Activated CD4-positive, alpha-beta T cell treated with anti-CD3 and anti-CD28 coated beads for 1 hour (primary cell): Measurements from ENCODE around the gene MIDN.

Experiments
- DNase-seq: peaks from one replicate; pipeline ENCODE4 v3.0.0-alpha.2; 2020

Gene MIDN

DNA sequence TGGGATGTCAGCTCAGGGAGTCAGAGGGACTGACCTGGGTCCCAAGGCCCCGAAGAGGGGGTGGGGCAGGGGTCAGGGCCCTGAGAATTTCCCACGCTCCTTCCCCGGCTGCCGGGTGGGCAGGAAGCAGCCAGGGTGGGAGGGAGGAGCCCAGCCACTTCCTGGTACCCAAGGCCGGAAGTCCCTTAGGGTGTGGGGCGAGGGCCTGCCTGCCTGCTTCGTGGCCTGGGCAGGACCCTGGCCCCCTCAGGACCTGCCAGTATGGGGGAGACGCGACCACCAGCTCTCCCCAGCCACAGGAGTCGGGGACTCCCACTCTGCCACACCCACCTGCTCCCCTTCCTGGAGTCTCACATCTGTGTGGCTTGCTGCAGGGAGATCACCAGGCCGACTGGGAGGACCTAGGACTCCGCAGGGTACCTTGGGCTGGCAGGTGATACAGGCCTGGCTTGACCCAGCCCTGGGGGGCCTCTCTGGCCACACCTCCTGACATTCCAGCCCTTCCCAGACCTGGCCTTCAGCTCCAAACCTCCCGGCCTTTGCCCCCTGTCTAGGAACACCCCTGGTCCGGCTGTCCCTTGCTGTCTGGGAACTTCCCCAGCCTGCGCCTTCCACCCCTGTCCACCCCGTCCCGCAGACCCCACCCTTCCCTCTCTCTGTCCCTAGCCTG, 11.0 kb downstream of the MIDN start:
- DNase-seq, result peak; percentile 56

DNA sequence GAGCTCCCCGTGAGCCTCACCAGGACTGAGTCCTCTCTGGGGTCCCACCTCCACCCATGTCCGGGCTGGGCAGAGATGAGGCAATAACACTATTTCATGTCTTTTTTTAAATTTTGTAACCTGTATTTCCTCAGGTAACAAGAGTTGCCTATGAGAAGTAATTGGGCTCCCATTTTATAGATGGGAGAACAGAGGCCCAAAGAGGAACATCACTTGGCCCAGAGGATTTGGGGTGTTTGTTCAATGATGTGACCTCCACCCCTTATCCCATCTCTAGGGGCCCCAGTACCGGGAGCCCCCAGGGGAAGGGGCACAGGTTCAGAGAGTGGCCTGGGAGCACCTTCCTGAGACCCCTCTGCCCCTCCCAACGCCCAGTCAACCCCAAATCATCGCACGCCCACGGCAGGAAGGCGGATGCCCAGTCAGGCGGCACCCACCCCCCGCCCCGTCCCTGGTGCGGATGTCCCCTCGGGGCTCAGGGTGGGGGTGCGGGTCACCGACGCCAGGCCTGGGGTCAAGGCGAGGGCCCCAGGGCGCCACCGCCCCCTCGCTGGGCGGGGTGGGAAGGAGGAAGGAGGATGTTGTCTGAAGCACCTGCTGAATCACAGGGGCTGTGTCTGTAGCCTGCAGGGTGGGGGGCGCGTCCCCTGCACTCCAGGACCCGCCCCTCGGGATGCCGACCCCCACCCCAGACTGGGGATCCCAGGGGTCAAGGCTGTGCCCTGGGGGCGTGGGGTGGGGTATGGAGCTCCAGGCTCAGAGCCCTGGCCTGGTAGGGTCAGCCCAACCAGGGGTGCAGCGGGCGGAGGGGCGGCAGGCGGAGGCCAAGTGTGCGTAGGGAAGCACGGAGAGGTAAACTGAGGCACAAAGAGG, 11.7 kb downstream of the MIDN start:
- DNase-seq, result no peak

DNA sequence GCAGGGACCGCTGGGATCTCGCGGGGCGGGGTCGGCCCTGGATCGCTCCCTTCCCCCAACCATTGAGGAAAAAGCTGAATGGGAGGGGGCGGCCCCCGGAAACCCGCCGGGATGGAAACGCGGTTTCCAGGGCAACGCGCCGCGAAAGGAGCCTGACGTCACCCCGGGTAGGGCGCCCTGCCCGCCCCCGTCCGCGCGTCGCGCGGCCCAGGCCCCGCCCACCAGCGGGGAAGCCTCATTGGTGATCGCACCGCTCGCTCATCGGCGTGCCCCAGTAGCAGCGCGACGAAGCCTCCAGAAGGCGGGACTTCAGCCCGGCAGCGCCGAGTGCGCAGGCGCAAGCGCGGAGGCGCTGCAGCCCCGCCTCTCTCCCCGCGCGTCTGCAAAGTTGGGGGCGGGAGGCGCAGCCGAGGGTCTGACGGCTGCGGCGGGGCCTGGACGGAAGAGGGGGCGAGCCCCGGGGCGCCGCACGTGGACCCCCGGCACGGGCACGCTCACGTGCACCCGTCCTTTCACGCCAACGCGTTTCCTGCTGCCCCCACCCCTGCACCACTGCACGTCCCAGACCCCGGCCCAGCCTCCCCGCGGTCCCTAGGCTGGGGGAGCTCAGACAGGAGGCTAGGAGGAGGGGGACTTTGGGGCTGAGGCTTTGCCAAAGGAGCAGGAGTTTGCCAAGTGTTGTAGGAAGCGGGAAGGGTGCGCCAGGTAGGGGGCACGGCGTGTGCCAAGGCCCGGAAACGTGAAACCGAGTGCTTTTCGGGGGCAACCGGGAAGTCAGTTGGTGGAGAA, 12.6 kb downstream of the MIDN start:
- peak; percentile 97 for DNase-seq

DNA sequence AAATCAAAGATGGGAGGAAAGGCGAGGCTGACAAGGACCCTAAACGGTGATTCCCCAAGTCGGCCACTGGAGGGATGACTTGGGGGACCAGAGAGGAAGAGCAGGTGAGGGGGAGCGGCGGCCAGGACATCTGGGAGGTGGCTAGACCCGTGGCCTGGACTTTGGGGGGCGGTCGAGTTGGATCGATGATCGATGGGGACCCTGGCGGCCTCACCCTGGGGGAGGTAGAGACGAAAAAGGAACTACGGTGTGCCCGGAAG, 13.1 kb downstream of the MIDN start:
- DNase-seq, result no peak

DNA sequence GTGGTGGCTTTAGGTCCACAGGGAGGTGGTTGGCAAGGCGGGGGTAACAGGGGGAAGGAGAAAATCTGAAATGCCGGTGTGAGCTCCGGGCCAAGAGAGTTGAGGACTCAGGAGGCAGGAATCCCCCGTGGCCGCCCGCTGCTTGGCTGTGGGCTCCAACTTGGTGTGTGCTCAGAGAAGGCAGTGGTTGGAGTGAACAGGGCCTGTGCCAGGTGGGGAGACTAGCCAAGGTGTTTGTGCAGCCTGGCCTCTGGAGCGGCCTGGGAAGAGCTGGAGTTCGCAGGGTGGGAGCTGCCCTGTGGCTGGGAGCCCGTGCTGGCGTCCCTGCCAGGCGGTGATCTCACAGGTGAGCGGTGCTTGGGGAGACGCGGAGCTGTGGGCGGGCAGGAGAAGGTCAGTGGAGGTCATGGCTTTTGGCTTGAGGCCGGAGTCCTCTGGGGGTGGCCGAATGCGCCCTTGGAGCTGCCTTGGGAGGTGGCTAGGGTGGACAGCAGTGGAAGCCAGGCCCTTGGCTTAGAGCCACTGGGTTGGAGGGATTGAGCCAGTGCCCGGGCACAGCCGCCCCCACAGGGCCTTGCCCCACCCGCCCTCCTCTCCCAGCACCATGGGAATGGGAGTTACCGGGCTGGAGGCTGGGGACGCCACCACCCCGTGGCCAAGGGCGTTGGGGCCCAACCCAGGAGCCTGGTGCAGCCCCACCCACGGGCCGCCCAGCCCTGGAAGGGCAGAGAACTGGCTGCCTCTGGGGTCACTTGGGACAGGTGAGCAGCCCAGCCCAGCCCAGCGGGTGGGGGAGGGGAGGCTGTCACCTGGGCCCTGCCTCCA, 13.6 kb downstream of the MIDN start:
- DNase-seq, result no peak

DNA sequence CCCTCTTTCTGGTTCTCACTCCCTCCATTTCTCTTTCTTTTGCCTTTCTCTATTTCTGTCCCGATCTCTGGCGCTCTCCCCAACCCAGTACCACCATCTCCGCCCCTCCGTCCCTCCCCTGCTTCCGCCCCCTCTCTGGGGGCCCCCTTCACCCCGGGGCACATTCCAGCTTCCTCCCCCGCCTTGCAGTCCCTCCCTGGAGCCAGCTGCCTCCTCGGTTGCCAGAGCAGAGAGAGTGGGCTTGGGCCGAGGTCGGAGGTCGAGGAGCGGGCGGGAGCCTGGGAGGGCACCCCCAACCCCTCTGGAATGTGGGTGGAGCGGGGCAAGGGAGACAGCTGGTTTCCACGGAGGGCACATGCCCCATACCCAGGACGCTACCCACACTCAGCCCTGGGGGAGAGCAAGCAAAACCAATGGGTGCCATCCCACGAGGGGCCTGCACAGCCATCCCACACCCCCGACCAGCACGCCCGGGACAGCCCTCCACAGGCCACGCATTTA, 14.3 kb downstream of the MIDN start:
- no peak for DNase-seq

DNA sequence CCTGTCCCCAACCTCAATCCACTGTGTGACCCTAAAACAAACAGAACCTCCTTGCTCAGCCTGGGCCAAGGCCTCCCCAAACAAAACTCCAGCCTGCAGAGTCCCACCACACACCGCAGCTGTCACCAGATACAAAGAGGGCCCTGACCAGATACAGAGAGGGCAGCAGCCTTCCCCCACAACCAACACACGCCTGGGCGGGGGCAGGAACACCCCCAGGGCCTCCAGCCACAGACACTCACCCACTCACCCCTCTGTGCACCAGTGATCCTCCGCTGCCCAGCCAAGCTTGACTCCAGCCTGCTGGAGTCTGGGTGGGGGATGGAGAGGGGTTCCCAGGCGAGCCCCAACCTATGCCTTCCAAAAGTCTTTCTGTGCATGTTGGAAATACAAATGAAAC, 14.8 kb downstream of the MIDN start:
- no peak for DNase-seq

DNA sequence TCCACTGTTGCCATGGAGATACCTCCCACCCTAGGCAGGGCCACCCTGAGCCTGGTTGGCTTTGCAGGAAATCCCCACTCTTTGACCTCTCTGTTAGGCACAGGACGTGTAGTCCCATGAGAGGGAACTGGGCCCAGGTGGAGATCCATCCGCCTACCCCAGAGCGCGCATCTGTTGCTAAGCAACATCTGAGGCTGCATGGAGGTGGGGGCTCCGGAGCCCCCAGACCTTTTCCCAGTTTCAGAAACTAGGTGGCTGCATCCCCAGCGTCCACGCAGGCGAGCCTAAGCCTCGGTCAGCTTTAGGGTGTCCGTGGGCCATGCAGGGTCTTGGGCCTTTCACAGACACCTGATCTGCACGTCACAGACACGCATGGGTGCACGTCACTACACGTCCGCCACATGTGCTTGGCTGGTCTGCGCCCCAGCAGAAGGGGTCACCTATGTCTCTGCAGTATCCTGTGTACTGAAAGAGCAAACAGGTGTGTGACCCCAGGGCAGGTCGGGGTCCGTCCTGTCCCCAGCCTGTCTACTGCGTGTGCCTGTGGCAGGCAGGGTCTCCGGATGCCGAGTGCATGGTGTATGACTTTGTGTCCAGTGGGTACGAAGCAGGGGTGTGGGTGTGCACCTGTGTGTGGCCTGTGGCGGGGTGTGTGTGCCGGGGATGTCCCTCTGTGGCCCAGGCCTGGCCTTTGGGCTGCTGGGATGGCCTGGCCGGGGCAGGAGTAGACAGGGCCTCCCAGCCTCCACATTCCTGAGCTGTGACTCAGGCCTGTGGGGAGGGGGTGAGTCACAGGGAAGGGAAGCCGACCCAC, 16.6 kb downstream of the MIDN start:
- no peak for DNase-seq

DNA sequence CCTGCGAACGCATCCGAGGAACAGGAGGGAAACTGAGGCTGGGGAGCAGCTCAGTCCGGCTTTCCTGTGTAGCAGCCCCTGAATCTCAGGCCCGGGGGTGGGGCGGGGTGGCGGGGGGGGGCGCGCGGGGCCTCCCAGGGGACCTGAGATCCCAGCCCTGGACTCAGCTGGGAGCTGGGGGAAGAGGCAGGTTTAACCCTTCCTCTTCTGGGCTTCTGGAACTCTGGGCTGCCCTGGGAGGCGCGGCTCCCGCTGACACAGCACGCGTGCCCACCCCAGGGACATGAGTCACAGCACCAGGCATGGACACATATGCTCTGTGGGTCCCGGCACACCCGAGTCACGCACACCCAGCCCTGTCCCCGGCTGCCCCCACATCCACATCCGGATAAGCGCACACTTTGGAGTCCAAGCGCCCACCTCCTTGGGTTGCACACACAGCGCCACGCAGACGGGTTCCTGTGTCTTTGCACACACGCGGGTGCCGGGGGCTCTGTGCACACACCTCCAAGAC, 17.3 kb downstream of the MIDN start:
- DNase-seq, result no peak

DNA sequence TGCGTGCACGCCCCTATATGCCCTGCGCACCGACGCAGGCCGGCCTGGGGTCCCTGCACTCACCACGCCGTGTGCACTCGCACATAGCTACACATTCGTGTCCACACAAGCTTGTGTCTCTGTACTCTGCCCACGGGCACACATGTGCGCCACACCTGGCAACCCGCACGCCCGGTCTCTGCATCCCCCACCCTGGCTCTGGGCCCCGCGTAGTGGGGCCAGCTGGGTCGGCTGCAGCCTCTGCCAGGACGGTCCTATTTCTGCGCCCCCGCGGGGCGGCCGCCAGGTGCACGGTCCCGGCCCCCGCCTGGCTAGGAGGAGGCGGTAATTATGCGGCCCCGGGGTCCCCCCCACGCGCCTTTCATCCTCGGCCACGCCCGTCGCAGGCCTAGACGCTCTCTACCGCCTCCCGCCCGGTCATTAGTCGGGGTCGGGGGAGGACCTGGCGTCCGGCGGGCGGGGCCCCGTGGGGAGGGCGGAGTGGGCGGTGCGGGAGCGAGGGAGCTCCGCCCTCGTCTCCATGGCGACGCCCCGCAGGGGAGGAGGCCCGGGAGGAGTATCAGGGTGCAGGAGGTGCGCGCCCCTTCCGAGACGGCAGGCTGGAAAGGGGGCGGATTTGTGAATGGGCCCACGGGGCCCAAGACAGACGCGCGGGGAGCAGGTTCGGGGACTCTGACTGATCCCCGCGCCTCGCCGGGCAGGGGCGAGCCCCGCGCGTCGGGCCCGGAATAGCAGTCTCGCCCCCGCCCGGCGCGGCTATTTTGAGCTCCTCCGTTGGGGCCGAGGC, 17.9 kb downstream of the MIDN start:
- DNase-seq, result peak; percentile 74

DNA sequence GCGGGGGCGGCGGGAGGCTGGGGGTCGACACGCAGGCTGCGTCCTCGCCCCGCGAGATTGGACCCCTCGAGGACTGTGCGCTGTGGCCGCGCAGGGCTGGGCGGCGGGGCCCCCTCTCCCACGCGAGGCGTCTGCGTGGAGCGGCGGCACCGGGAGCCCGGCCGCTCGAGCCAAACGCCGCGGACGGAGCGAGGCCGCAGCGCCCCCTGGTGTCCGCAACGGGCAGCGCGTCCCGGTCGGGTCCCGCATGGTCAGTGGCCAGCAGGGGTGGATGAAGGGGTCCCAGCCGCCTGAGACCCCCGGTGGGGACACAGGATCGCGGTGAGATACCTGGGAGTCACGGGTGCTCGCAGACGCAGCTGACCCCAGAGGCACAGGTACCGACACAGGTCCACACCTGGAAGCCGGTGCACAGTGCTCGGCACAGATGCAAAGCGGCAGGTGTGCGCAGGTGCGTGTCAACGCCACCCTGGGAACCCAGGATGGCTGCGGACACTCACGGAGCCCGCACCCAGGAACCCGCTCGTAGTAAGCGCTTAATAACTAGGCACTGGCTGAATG, 18.6 kb downstream of the MIDN start:
- peak; percentile 61 for DNase-seq

DNA sequence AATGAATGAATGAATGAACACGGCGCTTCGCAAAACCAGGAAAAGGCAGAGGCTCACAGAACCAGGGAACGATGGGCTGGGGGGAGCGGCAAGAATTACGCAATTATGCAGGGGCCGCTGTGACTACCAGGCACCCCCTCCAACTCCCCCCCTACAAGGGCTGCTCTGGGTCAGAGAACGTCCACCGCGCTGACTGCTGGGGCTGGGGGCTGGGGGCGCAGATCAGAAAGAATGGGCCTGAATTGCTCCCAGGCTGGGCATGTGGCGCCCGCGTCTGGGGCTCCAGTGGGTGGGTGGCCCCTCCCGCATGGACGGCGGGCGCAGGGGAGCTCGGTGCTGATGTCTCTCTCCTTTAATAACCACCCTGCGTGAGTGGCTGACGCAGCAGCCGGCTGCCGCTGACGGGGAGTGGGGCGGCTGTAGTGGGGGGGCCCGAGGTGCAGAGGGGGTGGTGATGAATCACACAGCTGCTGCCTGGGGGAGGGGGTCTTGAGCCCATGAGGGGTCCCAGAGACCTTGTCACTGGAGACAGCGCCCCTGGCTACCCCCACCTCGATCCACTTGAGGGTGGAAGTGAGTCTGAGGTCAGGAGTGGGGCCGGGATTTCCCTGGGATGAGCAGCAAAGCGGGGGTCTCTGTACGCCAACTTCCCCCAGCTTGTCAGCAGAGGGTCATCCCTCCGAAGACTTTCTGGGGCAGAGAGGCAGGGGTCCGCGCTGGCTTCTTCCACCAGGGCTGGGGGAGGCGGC, 19.3 kb downstream of the MIDN start:
- DNase-seq, result no peak

DNA sequence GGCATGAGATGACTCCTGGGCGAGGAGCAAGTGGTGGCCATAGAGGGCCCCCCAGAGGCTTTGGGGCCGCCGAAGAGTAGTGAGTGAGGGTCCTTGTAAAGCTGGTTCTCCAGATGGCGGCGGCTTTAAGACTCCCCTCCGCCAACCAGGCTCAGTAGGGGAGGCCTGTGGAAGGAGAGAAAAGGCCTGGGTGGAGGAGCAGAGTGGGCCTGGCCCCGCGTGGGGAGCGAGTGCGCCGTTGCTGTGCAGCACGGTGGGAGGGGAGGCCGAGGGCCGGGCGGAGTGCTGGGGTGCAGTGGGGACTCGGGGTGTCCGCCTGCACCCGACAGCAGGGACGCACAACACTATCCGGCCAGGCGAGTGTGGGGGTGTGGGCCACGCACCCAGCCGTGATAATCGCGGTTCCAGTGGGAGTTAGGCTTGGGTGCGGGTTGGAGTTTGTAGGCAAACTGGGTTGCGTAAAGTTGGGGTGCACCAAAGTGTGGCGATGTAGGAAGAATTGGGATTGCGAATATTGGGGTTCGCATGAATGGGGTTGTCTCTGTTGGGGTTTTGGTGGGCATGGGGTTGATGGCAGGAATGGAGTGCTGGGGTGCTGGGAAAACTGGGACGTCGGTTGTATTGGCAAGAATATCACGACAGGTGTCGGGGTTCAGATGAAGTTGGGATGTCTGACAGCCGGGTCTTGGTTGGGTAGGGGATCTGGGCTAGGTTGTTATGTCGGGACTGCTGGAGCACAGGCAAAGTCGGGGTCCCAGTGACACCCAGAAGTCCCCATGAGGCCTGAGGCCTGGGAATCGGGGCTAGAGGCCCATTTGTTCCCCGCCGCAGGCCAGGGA, 20.1 kb downstream of the MIDN start:
- no peak for DNase-seq

DNA sequence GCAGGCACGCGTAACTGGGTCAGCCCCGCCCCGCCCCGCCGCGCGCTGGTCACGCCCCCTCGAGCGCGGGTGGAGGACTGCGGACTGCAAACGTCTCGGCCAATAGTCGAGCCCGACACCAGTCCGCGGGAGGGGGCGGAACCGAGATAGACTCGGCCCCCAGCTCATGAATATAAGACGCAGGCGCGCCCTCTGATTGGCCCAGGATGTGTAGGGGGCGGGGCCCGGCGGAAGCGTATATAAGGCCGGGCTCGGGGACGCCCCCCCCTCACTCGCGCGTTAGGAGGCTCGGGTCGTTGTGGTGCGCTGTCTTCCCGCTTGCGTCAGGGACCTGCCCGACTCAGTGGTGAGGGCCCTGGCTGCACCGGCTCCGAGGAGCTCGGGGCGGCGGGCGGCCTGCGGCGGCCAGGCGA, 20.7 kb downstream of the MIDN start, which contains the start of gene CIRBP:
TSS of gene CIRBP (plus strand) at position 268 of the 413 bp plus-strand sequence. CDS start 1,602 bp downstream, outside the sequence.
- peak; percentile 99 for DNase-seq

DNA sequence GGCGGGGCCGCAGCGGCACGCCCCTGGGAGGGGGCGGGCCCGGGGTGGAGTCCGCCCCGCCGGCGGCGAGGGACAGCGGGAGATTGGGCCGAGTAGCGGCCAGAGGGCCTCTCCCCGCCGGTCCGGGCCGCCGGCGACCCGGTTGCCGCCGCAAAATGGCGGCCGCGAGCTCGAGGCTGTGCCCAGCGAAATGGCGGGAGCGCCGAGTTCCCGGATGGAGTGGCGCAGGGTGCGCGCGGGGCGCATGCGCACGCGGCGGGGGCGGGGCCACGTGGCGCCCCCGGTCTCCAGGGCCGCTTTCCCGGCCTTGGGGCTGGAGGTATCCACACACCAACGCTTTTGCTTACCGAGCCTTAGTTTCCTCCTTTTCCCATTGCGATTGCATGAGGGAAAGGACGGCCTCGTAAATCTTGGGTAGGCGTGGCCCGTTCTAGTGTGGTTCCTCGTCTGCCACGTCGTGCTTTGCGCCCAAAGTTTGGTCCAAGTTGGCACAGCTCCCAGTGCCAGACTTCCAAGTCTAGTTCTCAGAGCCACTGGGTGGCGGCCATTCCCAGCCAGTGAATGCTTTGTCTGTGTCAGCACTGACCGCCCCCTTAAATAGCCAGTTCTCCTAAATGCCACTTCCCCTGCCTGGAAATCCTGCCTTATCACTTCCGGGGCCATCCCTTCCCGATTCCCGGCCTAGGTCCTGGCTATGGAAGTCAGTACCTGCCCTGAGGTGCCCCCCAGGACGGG, 21.3 kb downstream of the MIDN start:
- DNase-seq, result peak; percentile 81

DNA sequence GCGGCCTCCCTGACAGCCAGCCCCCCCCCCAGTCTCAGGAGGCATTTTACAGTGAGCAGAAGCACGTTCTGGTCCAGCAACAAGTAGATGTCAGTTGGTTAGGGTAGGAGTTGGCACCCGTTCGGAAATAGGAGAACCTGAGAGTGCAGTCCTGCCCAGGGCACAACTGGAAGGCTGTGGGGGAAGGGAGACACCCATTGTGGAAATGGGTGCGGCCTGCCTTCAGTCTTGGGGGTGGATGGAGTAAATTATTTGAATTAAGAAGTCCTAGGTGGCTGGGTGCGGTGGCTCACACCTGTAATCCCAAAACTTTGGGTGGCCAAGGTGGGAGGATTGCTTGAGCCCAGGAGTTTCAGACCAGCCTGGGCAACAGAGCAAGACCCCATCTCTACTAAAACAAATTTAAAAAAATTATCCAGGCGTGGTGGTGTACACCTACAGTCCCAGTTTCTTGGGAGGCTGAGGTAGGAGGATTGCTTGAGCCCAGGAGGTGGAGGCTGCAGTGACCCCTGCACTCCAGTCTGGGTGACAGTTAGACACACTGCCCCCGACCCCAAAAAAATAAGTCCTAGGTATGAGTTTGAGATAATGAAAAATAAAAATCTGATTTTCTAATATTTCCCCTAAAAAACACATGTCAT, 21.9 kb downstream of the MIDN start:
- no peak for DNase-seq

DNA sequence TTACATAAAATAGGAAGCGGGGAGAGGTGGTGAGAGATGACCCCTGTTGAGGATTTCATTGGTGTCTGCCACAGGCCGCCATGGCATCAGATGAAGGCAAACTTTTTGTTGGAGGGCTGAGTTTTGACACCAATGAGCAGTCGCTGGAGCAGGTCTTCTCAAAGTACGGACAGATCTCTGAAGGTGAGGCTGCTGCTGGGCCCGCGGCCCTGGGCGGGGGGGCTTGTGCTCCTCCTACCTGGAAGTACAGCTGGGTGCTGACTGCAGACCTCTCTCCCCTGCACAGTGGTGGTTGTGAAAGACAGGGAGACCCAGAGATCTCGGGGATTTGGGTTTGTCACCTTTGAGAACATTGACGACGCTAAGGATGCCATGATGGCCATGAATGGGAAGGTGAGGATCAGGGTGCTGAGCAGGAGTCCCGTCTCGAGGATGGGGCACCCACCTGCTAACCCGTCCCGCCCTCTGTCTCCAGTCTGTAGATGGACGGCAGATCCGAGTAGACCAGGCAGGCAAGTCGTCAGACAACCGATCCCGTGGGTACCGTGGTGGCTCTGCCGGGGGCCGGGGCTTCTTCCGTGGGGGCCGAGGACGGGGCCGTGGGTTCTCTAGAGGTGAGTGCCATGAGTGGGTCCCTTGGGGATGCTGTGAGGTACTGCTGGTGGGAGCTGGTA, 22.6 kb downstream of the MIDN start:
- no peak for DNase-seq
